ENCODE results near the gene KIFAP3. TPM values are rescaled to one million over a fixed set of nuclear protein-coding genes. Genes with fewer than 3 reads are reported as not detected.
A peak's percentile ranks its signal among the peaks of the same experiment; 100 is the strongest.

KIFAP3 gene
- polyA plus RNA-seq, 4 donors: 10.5 to 20.7 (median 14.6) TPM

DNA sequence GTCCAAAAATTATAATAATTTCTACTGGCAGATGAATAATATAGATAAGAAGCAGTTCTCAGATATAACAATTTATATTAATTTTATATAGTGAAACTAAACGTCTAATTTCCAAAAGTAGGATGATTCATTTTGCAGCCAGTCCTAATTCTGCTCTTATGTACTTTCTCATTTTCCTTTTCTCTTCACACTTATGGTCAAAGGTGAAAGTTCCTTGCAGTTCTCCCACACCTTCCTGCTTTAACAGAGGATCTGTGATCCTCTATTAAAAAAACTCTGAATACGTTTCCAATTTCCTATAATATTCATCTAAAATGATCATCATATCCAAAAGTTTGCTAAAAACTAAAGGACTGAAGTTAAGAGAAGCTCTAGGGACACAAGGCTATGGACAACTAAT is 78.5 kb downstream of the KIFAP3 start:
- no peaks in the 10 kb centered on the region for H3K4me1 ChIP-seq (ENCODE audit: control insufficient read depth in 3 of 3, insufficient read depth in 2 of 3, low read depth in 1 of 3, low read length in 2 of 3)
- no peaks in the 10 kb centered on the region for H3K9me3 ChIP-seq (ENCODE audit: control insufficient read depth in 2 of 2, insufficient read depth in 1 of 2, low read depth in 1 of 2, low read length in 1 of 2)
- no peak overlapping the region for H3K4me3 ChIP-seq (ENCODE audit: low read depth in 1 of 3, low read length in 3 of 3)
- peaks cover 0 to 1% (median 0%) of the 10 kb centered on the region in 3 donors for H3K36me3 ChIP-seq (ENCODE audit: control insufficient read depth in 3 of 3, insufficient read depth in 2 of 3, low read depth in 1 of 3, low read length in 3 of 3)
- no peaks in the 10 kb centered on the region for H3K27me3 ChIP-seq (ENCODE audit: control insufficient read depth in 3 of 3, insufficient read depth in 3 of 3, low read length in 3 of 3)
- FAIRE-seq (no peak), DNase-seq (peak in 1 of 2 donors; percentile 69)
- WGBS, 3 donors: 15 to 51% (median 23%) methylated on average over 2 of the region's 2 CpGs
- H3K27ac ChIP-seq (ENCODE audit: low read depth in 1 of 3, low read length in 2 of 3): no peak overlapping the region

- Histone ChIP-seq H3K36me3 (ENCODE audit: control insufficient read depth in 3 of 3, insufficient read depth in 2 of 3, low read depth in 1 of 3, low read length in 3 of 3) (peaks cover 0 to 2% (median 0%) of the 10 kb centered on the region in 3 donors), H3K4me1 (ENCODE audit: control insufficient read depth in 3 of 3, insufficient read depth in 2 of 3, low read depth in 1 of 3, low read length in 2 of 3) (no peaks in the 10 kb centered on the region), H3K27me3 (ENCODE audit: control insufficient read depth in 3 of 3, insufficient read depth in 3 of 3, low read length in 3 of 3) (no peaks in the 10 kb centered on the region), H3K27ac (ENCODE audit: low read depth in 1 of 3, low read length in 2 of 3) (no peak overlapping the region), H3K9me3 (ENCODE audit: control insufficient read depth in 2 of 2, insufficient read depth in 1 of 2, low read depth in 1 of 2, low read length in 1 of 2) (no peaks in the 10 kb centered on the region), H3K4me3 (ENCODE audit: low read depth in 1 of 3, low read length in 3 of 3) (no peak overlapping the region)
- DNase-seq (peak in 1 of 2 donors; percentile 15), FAIRE-seq (no peak)
- 19 to 43% (median 40%) methylated on average over 2 of the region's 2 CpGs for WGBS, 3 donors
These were observed 85.2 kb downstream of the KIFAP3 start for GRCh38 chr1:169989246-169989645.

DNA sequence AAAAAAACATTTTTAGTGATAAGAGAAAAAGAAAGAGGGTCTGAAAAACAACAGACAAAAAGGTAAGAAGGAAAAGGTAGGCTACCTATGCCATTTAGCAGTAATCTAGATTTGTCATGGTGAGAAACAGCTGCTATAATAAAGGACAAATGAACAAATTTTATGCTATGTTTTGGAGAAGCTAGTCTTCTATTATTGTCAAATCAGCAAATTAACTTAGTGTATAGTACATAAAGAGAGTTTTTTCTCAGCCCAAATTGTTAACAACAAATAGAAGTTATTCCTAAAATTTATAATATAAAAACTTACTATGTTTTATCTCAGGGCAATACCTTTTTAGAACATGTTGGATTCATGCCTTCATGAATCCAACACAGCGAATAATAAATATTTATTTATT is 88.7 kb downstream of the KIFAP3 start:
- Histone ChIP-seq H3K9me3 (ENCODE audit: control insufficient read depth in 2 of 2, insufficient read depth in 1 of 2, low read depth in 1 of 2, low read length in 1 of 2) (no peaks in the 10 kb centered on the region), H3K36me3 (ENCODE audit: control insufficient read depth in 3 of 3, insufficient read depth in 2 of 3, low read depth in 1 of 3, low read length in 3 of 3) (peaks cover 0 to 1% (median 0%) of the 10 kb centered on the region in 3 donors), H3K4me3 (ENCODE audit: low read depth in 1 of 3, low read length in 3 of 3) (no peak overlapping the region), H3K4me1 (ENCODE audit: control insufficient read depth in 3 of 3, insufficient read depth in 2 of 3, low read depth in 1 of 3, low read length in 2 of 3) (no peaks in the 10 kb centered on the region), H3K27me3 (ENCODE audit: control insufficient read depth in 3 of 3, insufficient read depth in 3 of 3, low read length in 3 of 3) (no peaks in the 10 kb centered on the region), H3K27ac (ENCODE audit: low read depth in 1 of 3, low read length in 2 of 3) (no peak overlapping the region)
- DNase-seq (no peak), FAIRE-seq (peak; percentile 62)
- 93 to 100% (median 97%) methylated on average over 1 of the region's 1 CpG for WGBS, 3 donors

GRCh38 chr1:169974067-169974466 is 100.4 kb downstream of the KIFAP3 start:
- Histone ChIP-seq H3K4me1 (ENCODE audit: control insufficient read depth in 3 of 3, insufficient read depth in 2 of 3, low read depth in 1 of 3, low read length in 2 of 3) (no peaks in the 10 kb centered on the region), H3K27ac (ENCODE audit: low read depth in 1 of 3, low read length in 2 of 3) (no peak overlapping the region), H3K4me3 (ENCODE audit: low read depth in 1 of 3, low read length in 3 of 3) (no peak overlapping the region), H3K36me3 (ENCODE audit: control insufficient read depth in 3 of 3, insufficient read depth in 2 of 3, low read depth in 1 of 3, low read length in 3 of 3) (peaks cover 0 to 4% (median 0%) of the 10 kb centered on the region in 3 donors), H3K27me3 (ENCODE audit: control insufficient read depth in 3 of 3, insufficient read depth in 3 of 3, low read length in 3 of 3) (no peaks in the 10 kb centered on the region), H3K9me3 (ENCODE audit: control insufficient read depth in 2 of 2, insufficient read depth in 1 of 2, low read depth in 1 of 2, low read length in 1 of 2) (no peaks in the 10 kb centered on the region)
- FAIRE-seq: no peak
- no peak for DNase-seq

- 92 to 93% (median 92%) methylated on average over 2 of the region's 2 CpGs for WGBS, 3 donors
- H3K4me3 ChIP-seq (ENCODE audit: low read depth in 1 of 3, low read length in 3 of 3): no peak overlapping the region
- H3K4me1 ChIP-seq (ENCODE audit: control insufficient read depth in 3 of 3, insufficient read depth in 2 of 3, low read depth in 1 of 3, low read length in 2 of 3): no peaks in the 10 kb centered on the region
- DNase-seq: no peak
- H3K27me3 ChIP-seq (ENCODE audit: control insufficient read depth in 3 of 3, insufficient read depth in 3 of 3, low read length in 3 of 3): no peaks in the 10 kb centered on the region
- FAIRE-seq: no peak
- H3K9me3 ChIP-seq (ENCODE audit: control insufficient read depth in 2 of 2, insufficient read depth in 1 of 2, low read depth in 1 of 2, low read length in 1 of 2): no peaks in the 10 kb centered on the region
- no peak overlapping the region for H3K27ac ChIP-seq (ENCODE audit: low read depth in 1 of 3, low read length in 2 of 3)
- H3K36me3 ChIP-seq (ENCODE audit: control insufficient read depth in 3 of 3, insufficient read depth in 2 of 3, low read depth in 1 of 3, low read length in 3 of 3): no peaks in the 10 kb centered on the region
These were observed 104.4 kb downstream of the KIFAP3 start for GRCh38 chr1:169970114-169970513.

GRCh38 chr1:169968174-169968573 is 106.3 kb downstream of the KIFAP3 start:
- WGBS, 3 donors: 72 to 73% (median 72%) methylated on average over 4 of the region's 4 CpGs
- FAIRE-seq: no peak

DNA sequence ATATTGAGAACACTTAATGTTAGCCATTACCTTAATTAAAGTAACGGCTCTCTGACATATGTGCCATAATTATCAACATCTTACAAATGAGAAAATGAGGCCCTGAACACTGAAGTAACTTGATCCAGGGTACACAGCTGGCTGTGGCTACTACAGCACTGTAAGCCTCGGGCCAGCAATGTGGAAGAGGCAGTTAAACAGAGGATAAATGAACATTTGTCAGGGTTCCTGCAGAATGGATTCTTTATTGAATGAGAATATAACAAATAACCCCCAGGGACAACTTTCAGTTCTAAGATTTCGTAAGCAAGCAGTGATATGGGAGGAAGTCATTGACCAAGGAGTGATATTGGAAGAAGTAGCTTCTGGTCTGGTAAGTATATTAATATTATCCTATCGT is 110.3 kb downstream of the KIFAP3 start:
- H3K4me1 ChIP-seq (ENCODE audit: control insufficient read depth in 3 of 3, insufficient read depth in 2 of 3, low read depth in 1 of 3, low read length in 2 of 3): no peaks in the 10 kb centered on the region
- H3K4me3 ChIP-seq (ENCODE audit: low read depth in 1 of 3, low read length in 3 of 3): no peak overlapping the region
- H3K36me3 ChIP-seq (ENCODE audit: control insufficient read depth in 3 of 3, insufficient read depth in 2 of 3, low read depth in 1 of 3, low read length in 3 of 3): peaks cover 0 to 3% (median 0%) of the 10 kb centered on the region in 3 donors
- 91 to 96% (median 95%) methylated on average over 4 of the region's 4 CpGs for WGBS, 3 donors
- no peaks in the 10 kb centered on the region for H3K9me3 ChIP-seq (ENCODE audit: control insufficient read depth in 2 of 2, insufficient read depth in 1 of 2, low read depth in 1 of 2, low read length in 1 of 2)
- H3K27ac ChIP-seq (ENCODE audit: low read depth in 1 of 3, low read length in 2 of 3): no peak overlapping the region
- no peaks in the 10 kb centered on the region for H3K27me3 ChIP-seq (ENCODE audit: control insufficient read depth in 3 of 3, insufficient read depth in 3 of 3, low read length in 3 of 3)
- no peak for DNase-seq
- FAIRE-seq: no peak

More at GRCh38 chr1:169968174-169968573, 106.3 kb downstream of the KIFAP3 start:
- Histone ChIP-seq H3K4me1 (ENCODE audit: control insufficient read depth in 3 of 3, insufficient read depth in 2 of 3, low read depth in 1 of 3, low read length in 2 of 3) (no peaks in the 10 kb centered on the region), H3K27me3 (ENCODE audit: control insufficient read depth in 3 of 3, insufficient read depth in 3 of 3, low read length in 3 of 3) (no peaks in the 10 kb centered on the region), H3K36me3 (ENCODE audit: control insufficient read depth in 3 of 3, insufficient read depth in 2 of 3, low read depth in 1 of 3, low read length in 3 of 3) (no peaks in the 10 kb centered on the region), H3K27ac (ENCODE audit: low read depth in 1 of 3, low read length in 2 of 3) (no peak overlapping the region), H3K4me3 (ENCODE audit: low read depth in 1 of 3, low read length in 3 of 3) (no peak overlapping the region), H3K9me3 (ENCODE audit: control insufficient read depth in 2 of 2, insufficient read depth in 1 of 2, low read depth in 1 of 2, low read length in 1 of 2) (no peaks in the 10 kb centered on the region)
- DNase-seq: no peak

- Histone ChIP-seq H3K4me3 (ENCODE audit: low read depth in 1 of 3, low read length in 3 of 3) (no peak overlapping the region), H3K27me3 (ENCODE audit: control insufficient read depth in 3 of 3, insufficient read depth in 3 of 3, low read length in 3 of 3) (no peaks in the 10 kb centered on the region), H3K27ac (ENCODE audit: low read depth in 1 of 3, low read length in 2 of 3) (no peak overlapping the region), H3K4me1 (ENCODE audit: control insufficient read depth in 3 of 3, insufficient read depth in 2 of 3, low read depth in 1 of 3, low read length in 2 of 3) (no peaks in the 10 kb centered on the region), H3K36me3 (ENCODE audit: control insufficient read depth in 3 of 3, insufficient read depth in 2 of 3, low read depth in 1 of 3, low read length in 3 of 3) (peaks cover 0 to 3% (median 0%) of the 10 kb centered on the region in 3 donors), H3K9me3 (ENCODE audit: control insufficient read depth in 2 of 2, insufficient read depth in 1 of 2, low read depth in 1 of 2, low read length in 1 of 2) (no peaks in the 10 kb centered on the region)
- peak; percentile 59 for FAIRE-seq
- DNase-seq: no peak
These were observed 114.8 kb downstream of the KIFAP3 start for GRCh38 chr1:169959686-169960085.

DNA sequence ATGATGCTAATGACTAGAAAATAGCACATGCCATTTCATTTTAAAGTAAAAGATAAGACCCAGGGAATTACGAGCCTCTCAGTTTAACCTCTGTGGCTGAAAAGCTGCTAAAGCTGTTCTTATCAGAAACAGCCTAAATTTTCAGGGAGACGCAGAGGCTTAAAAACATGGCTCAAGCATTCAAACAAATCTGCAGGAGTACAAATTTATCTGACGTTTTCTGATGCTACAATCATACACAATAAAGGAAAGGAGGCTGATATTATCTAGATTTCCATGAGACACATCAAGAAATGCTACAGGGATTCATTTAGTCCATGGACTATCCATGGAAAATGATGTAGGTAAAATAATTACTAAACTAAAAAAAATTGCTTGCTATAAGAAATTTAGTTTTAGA is 115.5 kb downstream of the KIFAP3 start:
- no peaks in the 10 kb centered on the region for H3K27me3 ChIP-seq (ENCODE audit: control insufficient read depth in 3 of 3, insufficient read depth in 3 of 3, low read length in 3 of 3)
- H3K4me3 ChIP-seq (ENCODE audit: low read depth in 1 of 3, low read length in 3 of 3): no peak overlapping the region
- FAIRE-seq (no peak), DNase-seq (no peak)
- no peak overlapping the region for H3K27ac ChIP-seq (ENCODE audit: low read depth in 1 of 3, low read length in 2 of 3)
- peaks cover 0 to 3% (median 0%) of the 10 kb centered on the region in 3 donors for H3K36me3 ChIP-seq (ENCODE audit: control insufficient read depth in 3 of 3, insufficient read depth in 2 of 3, low read depth in 1 of 3, low read length in 3 of 3)
- WGBS, 3 donors: 83 to 95% (median 88%) methylated on average over 3 of the region's 3 CpGs
- no peaks in the 10 kb centered on the region for H3K4me1 ChIP-seq (ENCODE audit: control insufficient read depth in 3 of 3, insufficient read depth in 2 of 3, low read depth in 1 of 3, low read length in 2 of 3)
- no peaks in the 10 kb centered on the region for H3K9me3 ChIP-seq (ENCODE audit: control insufficient read depth in 2 of 2, insufficient read depth in 1 of 2, low read depth in 1 of 2, low read length in 1 of 2)
